CD4-positive, CD25-positive, alpha-beta regulatory T cell (primary cell): Measurements from ENCODE around the gene PRKCA. TPM values are rescaled to one million over a fixed set of nuclear protein-coding genes. Genes with fewer than 3 reads are reported as not detected.

Source experiments
- ATAC-seq, 2 donors: fragments of 150-1000 bp; cut with Tn5 transposase; one replicate each; pipeline ENCODE4 v1.10.0; 2021; ENCODE audit warnings: low read depth in 2 of 2, moderate number of reproducible peaks in 2 of 2, moderate library complexity in 1 of 2
- DNase-seq, 3 donors: peaks; one replicate each; pipeline versions ENCODE4 v3.0.0 to v3.0.0-alpha.2; 2012 to 2022; ENCODE audit warnings: mixed read lengths in 1 of 3
- H3K27ac ChIP-seq: one replicate; pipeline ENCODE4 v1.7.0; 2013; ENCODE audit warnings: mild to moderate bottlenecking, low read length; ENCODE audit not compliant: insufficient read depth, poor library complexity, severe bottlenecking
- H3K27me3 ChIP-seq: one replicate; pipeline ENCODE4 v1.7.0; 2013; ENCODE audit warnings: low read length; ENCODE audit not compliant: control insufficient read depth, insufficient read depth
- H3K36me3 ChIP-seq: one replicate; pipeline ENCODE4 v1.7.0; 2013; ENCODE audit warnings: mild to moderate bottlenecking, low read length, moderate library complexity; ENCODE audit not compliant: control insufficient read depth, insufficient read depth
- H3K4me1 ChIP-seq: 2 replicates; pipeline ENCODE4 v1.7.0; 2013; ENCODE audit warnings: mild to moderate bottlenecking, low read length; ENCODE audit not compliant: insufficient read depth, control insufficient read depth, poor library complexity, severe bottlenecking
- H3K4me3 ChIP-seq: one replicate; pipeline ENCODE4 v1.7.0; 2013; ENCODE audit warnings: low read depth, mild to moderate bottlenecking, low read length, moderate library complexity
- H3K9me3 ChIP-seq, 2 experiments: 1 replicate in 1 of 2; 2 replicates in 1 of 2; pipeline ENCODE4 v1.7.0; 2013; ENCODE audit warnings: low read length in 2 of 2, mild to moderate bottlenecking in 1 of 2, moderate library complexity in 1 of 2; ENCODE audit not compliant: control insufficient read depth in 2 of 2
- H3K27ac Mint-ChIP-seq, 3 donors: one replicate each; pipeline ENCODE4 v1.8.0; 2020 to 2022; ENCODE audit warnings: mild to moderate bottlenecking in 3 of 3, mixed read lengths in 3 of 3, moderate library complexity in 2 of 3
- H3K27me3 Mint-ChIP-seq: one replicate; pipeline ENCODE4 v1.8.0; 2022; ENCODE audit warnings: mild to moderate bottlenecking, mixed read lengths
- H3K36me3 Mint-ChIP-seq: one replicate; pipeline ENCODE4 v1.8.0; 2020; ENCODE audit warnings: mixed read lengths
- H3K4me1 Mint-ChIP-seq, 4 donors: one replicate each; pipeline ENCODE4 v1.8.0; 2020 to 2022; ENCODE audit warnings: mixed read lengths in 4 of 4, mild to moderate bottlenecking in 1 of 4
- H3K4me3 Mint-ChIP-seq, 4 donors: one replicate each; pipeline ENCODE4 v1.8.0; 2020 to 2022; ENCODE audit warnings: mild to moderate bottlenecking in 4 of 4, mixed read lengths in 4 of 4, moderate library complexity in 3 of 4
- H3K9me3 Mint-ChIP-seq, 7 donors: one replicate each; pipeline ENCODE4 v1.8.0; 2020 to 2022; ENCODE audit warnings: mixed read lengths in 7 of 7, mild to moderate bottlenecking in 3 of 7, moderate library complexity in 2 of 7
- polyA plus RNA-seq, 4 donors: library from polyadenylated mRNA; unstranded; fragments of 300-500 nt; fragmentation: Illumina TruSeq; gene quantifications; one replicate each; pipeline ENCODE4 v1.2.3, GENCODE V29; 2021
- total RNA-seq: library from RNA; stranded (reverse); gene quantifications from one replicate; pipeline ENCODE4 v1.2.3, GENCODE V29; 2022

PRKCA gene
- total and polyA plus RNA-seq, 5 donors from 2014 or later: 0.60 to 84.0 (median 2.0) TPM

DNA sequence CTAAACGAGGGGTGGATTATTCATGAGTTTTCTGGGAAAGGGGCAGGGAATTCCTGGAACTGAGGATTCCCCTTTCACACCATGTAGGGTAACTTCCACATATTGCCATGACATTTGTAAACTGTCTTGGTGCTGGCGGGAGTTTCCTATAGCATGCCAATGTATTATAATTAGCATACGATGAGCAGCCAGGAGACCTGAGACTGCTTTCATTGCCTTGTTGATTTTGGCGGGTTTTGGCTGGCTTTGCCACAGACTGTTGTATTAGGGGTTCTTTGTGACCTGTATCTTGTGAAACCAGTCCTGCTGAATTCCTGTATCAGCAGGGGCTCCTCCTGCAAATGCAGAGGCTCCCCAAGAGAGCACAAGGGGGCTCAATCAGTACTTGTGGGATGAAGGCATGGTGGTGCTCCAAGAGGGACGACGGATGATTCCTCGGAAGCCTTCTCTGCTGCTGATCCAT lies 428.1 kb downstream of the PRKCA start:
- Histone ChIP-seq H3K4me1 (no peaks in the 10 kb centered on the region), H3K9me3 (no peaks in the 10 kb centered on the region), H3K36me3 (peaks cover 2% of the 10 kb centered on the region), H3K27me3 (no peaks in the 10 kb centered on the region), H3K4me3 (no peak overlapping the region), H3K27ac (no peak overlapping the region)
- Mint-ChIP-seq H3K9me3 (no peaks in the 10 kb centered on the region), H3K4me1 (peaks cover 0 to 15% (median 13%) of the 10 kb centered on the region in 4 donors), H3K27ac (no peak overlapping the region), H3K36me3 (peaks cover 15% of the 10 kb centered on the region), H3K27me3 (no peaks in the 10 kb centered on the region), H3K4me3 (no peak overlapping the region)
- DNase-seq: peak in 1 of 3 donors; percentile 10
- ATAC-seq: no peak

DNA sequence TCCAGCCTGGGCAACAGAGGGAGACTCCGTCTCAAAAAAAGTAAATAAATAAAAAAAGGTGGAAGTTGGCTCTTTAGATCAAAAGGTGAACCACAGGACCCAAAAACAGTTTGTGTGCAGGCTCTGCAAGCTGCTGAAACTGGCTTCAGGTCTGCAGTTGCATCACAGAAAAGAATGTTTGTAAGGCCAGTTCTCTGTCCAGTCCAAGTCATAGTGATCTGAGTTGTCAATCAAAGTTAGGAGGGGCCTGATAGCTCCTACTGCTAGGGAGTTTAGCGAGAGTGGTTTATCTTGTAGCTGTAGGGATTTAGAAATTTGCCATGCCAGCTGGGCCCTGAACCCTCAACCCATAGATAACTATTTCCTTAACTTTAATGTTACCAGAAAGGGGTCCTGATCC lies 431.3 kb downstream of the PRKCA start:
- Histone ChIP-seq H3K27ac (no peak overlapping the region), H3K9me3 (no peaks in the 10 kb centered on the region), H3K36me3 (peaks cover 10% of the 10 kb centered on the region), H3K27me3 (no peaks in the 10 kb centered on the region), H3K4me3 (no peak overlapping the region), H3K4me1 (no peaks in the 10 kb centered on the region)
- no peak for ATAC-seq
- DNase-seq: no peak
- Mint-ChIP-seq H3K36me3 (peaks cover 26% of the 10 kb centered on the region), H3K27me3 (no peaks in the 10 kb centered on the region), H3K27ac (peak overlapping the region in 1 of 3 donors; percentile 65), H3K4me3 (no peak overlapping the region), H3K9me3 (no peaks in the 10 kb centered on the region), H3K4me1 (peaks cover 0 to 6% (median 4%) of the 10 kb centered on the region in 4 donors)

DNA sequence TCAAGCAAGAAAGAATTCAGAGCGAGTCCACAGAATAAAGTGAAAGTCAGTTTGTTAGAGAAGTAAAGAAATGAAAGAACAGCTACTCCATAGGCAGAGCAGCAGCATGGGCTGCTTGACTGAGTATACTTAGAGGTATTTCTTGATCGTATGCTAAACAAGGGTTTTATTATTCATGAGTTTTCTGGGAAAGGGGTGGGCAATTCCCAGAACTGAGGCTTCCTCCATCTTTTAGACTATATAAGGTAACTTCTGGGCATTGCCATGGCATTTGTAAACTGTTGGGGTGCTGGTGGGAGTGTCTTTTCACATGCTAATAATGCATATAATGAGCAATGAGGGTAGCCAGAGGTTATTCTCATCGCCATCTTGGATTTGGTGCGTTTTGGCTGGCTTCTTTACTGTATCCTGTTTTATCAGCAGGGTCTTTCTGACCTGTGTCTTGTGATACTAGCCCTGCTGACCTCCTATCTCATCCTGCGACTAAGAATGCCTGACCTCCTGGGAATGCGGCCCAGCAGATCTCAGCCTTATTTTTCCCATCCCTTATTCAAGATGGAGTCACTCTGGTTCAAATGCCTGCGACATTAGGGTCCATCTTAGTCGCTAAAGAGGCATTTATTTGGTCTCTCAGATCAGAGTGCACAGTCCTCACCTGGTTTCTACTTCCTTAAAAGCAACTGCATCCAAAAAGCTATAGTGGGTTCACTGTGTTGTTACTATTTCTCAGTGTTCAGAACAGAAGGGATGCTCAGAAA lies 432.0 kb downstream of the PRKCA start:
- DNase-seq (peak in 1 of 3 donors; percentile 33), ATAC-seq (no peak)
- no peak overlapping the region for H3K4me3 Mint-ChIP-seq
- peaks cover 10% of the 10 kb centered on the region for H3K36me3 ChIP-seq
- H3K27ac Mint-ChIP-seq: peak overlapping the region in 1 of 3 donors; percentile 41
- no peaks in the 10 kb centered on the region for H3K9me3 Mint-ChIP-seq
- peaks cover 26% of the 10 kb centered on the region for H3K36me3 Mint-ChIP-seq
- H3K27ac ChIP-seq: no peak overlapping the region
- H3K27me3 ChIP-seq: no peaks in the 10 kb centered on the region
- H3K4me1 ChIP-seq: no peaks in the 10 kb centered on the region
- no peak overlapping the region for H3K4me3 ChIP-seq
- H3K4me1 Mint-ChIP-seq: peaks cover 0 to 6% (median 4%) of the 10 kb centered on the region in 4 donors
- H3K27me3 Mint-ChIP-seq: no peaks in the 10 kb centered on the region
- H3K9me3 ChIP-seq: no peaks in the 10 kb centered on the region

DNA sequence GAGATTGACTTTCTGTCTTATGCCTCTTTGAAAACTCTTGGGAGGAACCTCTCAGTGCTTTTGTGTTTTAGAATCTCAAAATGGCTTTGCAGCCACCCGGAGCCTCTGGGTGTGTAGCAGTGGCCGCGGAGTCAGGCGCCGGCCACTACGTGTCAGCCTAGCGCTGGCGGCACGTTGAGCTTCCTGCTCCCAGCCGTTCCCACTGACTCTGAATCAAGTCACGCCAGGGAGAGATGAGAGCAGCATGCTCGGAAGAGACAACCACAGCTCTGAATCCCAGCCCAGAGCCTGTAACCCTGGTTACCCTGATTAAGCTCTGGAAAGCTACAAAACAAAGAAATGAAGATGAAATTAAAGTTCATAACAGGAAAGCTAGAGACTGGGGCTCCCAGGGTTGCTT lies 435.1 kb downstream of the PRKCA start:
- Mint-ChIP-seq H3K9me3 (no peaks in the 10 kb centered on the region), H3K36me3 (peaks cover 49% of the 10 kb centered on the region), H3K4me3 (no peak overlapping the region), H3K27me3 (no peaks in the 10 kb centered on the region), H3K4me1 (peaks cover 0 to 6% (median 2%) of the 10 kb centered on the region in 4 donors), H3K27ac (no peak overlapping the region)
- H3K27me3 ChIP-seq: no peaks in the 10 kb centered on the region
- DNase-seq (no peak), ATAC-seq (no peak)
- H3K36me3 ChIP-seq: peaks cover 18% of the 10 kb centered on the region
- no peak overlapping the region for H3K4me3 ChIP-seq
- H3K9me3 ChIP-seq: no peaks in the 10 kb centered on the region
- no peaks in the 10 kb centered on the region for H3K4me1 ChIP-seq
- H3K27ac ChIP-seq: no peak overlapping the region

DNA sequence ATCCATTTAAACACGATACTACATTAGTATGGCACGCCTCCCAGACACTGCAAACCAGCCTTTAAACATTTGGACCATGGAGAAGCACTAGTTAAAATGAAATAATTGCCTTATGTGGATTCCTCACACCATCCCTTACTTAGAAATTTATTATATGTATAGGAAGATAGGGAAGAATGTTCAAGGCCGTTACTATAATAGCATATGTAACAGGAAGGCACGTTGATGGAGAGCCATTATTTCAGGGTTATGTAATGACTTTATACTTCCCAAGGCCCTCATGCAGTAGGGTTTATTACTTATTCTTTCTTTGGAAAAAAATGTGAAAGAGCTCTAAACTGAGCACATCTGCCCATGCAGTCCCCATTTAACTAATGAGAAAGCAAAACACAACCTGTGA lies 435.9 kb downstream of the PRKCA start:
- H3K4me1 Mint-ChIP-seq: peaks cover 0 to under 1% (median 0%) of the 10 kb centered on the region in 4 donors
- Histone ChIP-seq H3K4me3 (no peak overlapping the region), H3K4me1 (no peaks in the 10 kb centered on the region), H3K36me3 (peaks cover 23% of the 10 kb centered on the region), H3K9me3 (no peaks in the 10 kb centered on the region), H3K27me3 (no peaks in the 10 kb centered on the region), H3K27ac (no peak overlapping the region)
- H3K27me3 Mint-ChIP-seq: no peaks in the 10 kb centered on the region
- ATAC-seq (no peak), DNase-seq (no peak)
- H3K27ac Mint-ChIP-seq: peak overlapping the region in 1 of 3 donors; percentile 16
- H3K4me3 Mint-ChIP-seq: no peak overlapping the region
- no peaks in the 10 kb centered on the region for H3K9me3 Mint-ChIP-seq
- H3K36me3 Mint-ChIP-seq: peaks cover 50% of the 10 kb centered on the region

DNA sequence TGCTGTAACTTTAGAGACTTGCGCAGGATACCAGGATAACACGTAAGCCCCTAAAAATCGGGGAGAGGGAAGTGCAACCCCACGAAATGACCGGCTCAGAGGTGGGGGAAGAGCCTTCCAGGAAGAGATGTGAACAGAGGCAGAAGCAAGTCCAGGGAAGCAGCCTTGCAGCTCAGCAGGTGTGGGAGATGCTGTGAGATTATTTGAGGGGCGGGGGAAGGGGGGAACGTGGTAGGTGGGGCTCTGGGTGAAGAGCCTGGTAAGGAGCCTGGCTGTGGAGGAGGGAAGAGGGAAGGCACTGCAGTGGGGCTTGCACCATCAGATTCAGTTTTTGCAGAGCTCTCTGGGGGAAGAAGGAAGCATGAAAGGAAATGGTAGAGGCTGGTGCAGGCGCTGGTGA lies 437.1 kb downstream of the PRKCA start:
- Histone ChIP-seq H3K4me1 (no peaks in the 10 kb centered on the region), H3K4me3 (no peak overlapping the region), H3K27me3 (no peaks in the 10 kb centered on the region), H3K36me3 (peaks cover 34% of the 10 kb centered on the region), H3K9me3 (no peaks in the 10 kb centered on the region), H3K27ac (no peak overlapping the region)
- H3K27me3 Mint-ChIP-seq: no peaks in the 10 kb centered on the region
- no peaks in the 10 kb centered on the region for H3K9me3 Mint-ChIP-seq
- peaks cover 49% of the 10 kb centered on the region for H3K36me3 Mint-ChIP-seq
- H3K4me1 Mint-ChIP-seq: no peaks in the 10 kb centered on the region
- no peak for ATAC-seq
- no peak overlapping the region for H3K27ac Mint-ChIP-seq
- H3K4me3 Mint-ChIP-seq: no peak overlapping the region
- no peak for DNase-seq

DNA sequence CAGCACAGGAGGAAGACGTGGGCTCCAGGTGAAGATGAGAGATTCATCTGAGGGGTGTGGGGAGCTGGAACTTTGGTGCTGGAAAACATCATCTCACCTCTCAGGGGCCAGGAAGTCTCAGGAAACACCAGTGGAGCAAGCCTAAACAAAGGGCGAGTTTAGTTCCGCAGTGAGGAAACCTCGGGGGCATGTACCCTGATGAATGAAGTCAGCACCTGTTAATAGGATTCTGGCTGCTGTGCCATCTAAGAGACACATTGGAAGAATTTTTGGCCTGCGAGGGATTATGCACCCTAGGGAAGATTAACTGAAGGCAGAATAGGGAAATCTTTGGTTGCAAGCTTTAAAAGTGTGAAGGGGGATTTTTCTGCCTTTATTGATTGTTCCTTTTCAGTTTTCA lies 437.8 kb downstream of the PRKCA start:
- Histone ChIP-seq H3K36me3 (peaks cover 37% of the 10 kb centered on the region), H3K9me3 (no peaks in the 10 kb centered on the region), H3K4me3 (no peak overlapping the region), H3K27me3 (no peaks in the 10 kb centered on the region), H3K4me1 (no peaks in the 10 kb centered on the region), H3K27ac (no peak overlapping the region)
- Mint-ChIP-seq H3K9me3 (no peaks in the 10 kb centered on the region), H3K4me3 (no peak overlapping the region), H3K36me3 (peaks cover 53% of the 10 kb centered on the region), H3K27ac (peak overlapping the region in 1 of 3 donors; percentile 67), H3K4me1 (no peaks in the 10 kb centered on the region), H3K27me3 (no peaks in the 10 kb centered on the region)
- ATAC-seq (no peak), DNase-seq (no peak)

DNA sequence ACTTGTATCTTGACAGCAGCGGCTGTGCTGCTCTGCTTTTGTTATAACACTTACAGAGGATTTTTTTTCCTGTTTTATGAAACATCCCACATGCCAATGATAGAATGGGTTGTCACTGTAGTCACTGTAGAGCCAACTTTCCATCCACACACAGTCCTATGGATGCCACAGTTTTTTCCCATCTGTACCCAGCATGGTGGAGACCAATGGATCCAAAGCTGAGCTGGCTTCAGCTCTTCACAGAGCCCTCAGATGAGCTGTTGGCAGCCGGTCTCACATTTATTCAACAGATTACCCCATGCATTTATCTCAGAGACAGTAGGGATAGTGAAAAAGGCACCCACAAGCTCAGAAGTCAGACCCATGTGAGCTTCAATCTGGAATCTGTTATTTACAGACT lies 441.1 kb downstream of the PRKCA start:
- H3K4me3 Mint-ChIP-seq: peak overlapping the region in 1 of 4 donors; percentile 12
- DNase-seq (no peak), ATAC-seq (no peak)
- H3K36me3 Mint-ChIP-seq: peaks cover 55% of the 10 kb centered on the region
- H3K27me3 ChIP-seq: no peaks in the 10 kb centered on the region
- H3K27ac ChIP-seq: no peak overlapping the region
- no peak overlapping the region for H3K27ac Mint-ChIP-seq
- H3K4me1 Mint-ChIP-seq: no peaks in the 10 kb centered on the region
- H3K36me3 ChIP-seq: peaks cover 34% of the 10 kb centered on the region
- no peaks in the 10 kb centered on the region for H3K9me3 Mint-ChIP-seq
- no peak overlapping the region for H3K4me3 ChIP-seq
- H3K9me3 ChIP-seq: no peaks in the 10 kb centered on the region
- no peaks in the 10 kb centered on the region for H3K4me1 ChIP-seq
- H3K27me3 Mint-ChIP-seq: no peaks in the 10 kb centered on the region
